Measurements from ENCODE around the gene CTXN2. TPM values are rescaled to one million over a fixed set of nuclear protein-coding genes. Genes with fewer than 3 reads are reported as not detected.

Gene CTXN2
- total and polyA plus RNA-seq, 10 donors = not detected

GRCh38 chr15:48170981-48171380 lies 20.5 kb upstream of the CTXN2 start:
- Histone ChIP-seq H3K4me3 (no peak overlapping the region), H3K4me1 (no peaks in the 10 kb centered on the region), H3K36me3 (peaks cover 0 to 12% (median 0%) of the 10 kb centered on the region in 6 donors), H3K27ac (no peak overlapping the region), H3K9me3 (peaks cover 0 to 7% (median 0%) of the 10 kb centered on the region in 8 donors), H3K27me3 (replicated peaks in 1 of 7) (no peaks in the 10 kb centered on the region)
- intact Hi-C loops (cut with DNase I; ENCODE audit: low total_unique reads) = no loop called here
- DNase-seq = no peak
- 90 to 95% (median 93%) methylated on average over 1 of the region's 1 CpG for WGBS, 5 donors
- TF ChIP-seq CTCF (IDR thresholded peaks at IDR 0.05 in 8 of 11, conservative IDR thresholded peaks at IDR 0.05 in 3 of 11) = no peak
- TF ChIP-seq POLR2A (IDR thresholded peaks at IDR 0.05) = no peak
- TF ChIP-seq POLR2AphosphoS5 (IDR thresholded peaks at IDR 0.05) = no peak

GRCh38 chr15:48175126-48175525 lies 16.3 kb upstream of the CTXN2 start:
- no peak for TF ChIP-seq POLR2AphosphoS5 (IDR thresholded peaks at IDR 0.05)
- TF ChIP-seq POLR2A (IDR thresholded peaks at IDR 0.05) = no peak
- TF ChIP-seq CTCF (IDR thresholded peaks at IDR 0.05 in 8 of 11, conservative IDR thresholded peaks at IDR 0.05 in 3 of 11) = no peak
- no peak overlapping the region for H3K4me3 ChIP-seq
- 93 to 99% (median 96%) methylated on average over 3 of the region's 3 CpGs for WGBS, 5 donors
- DNase-seq = no peak
- H3K27ac ChIP-seq = no peak overlapping the region
- intact Hi-C loops (cut with DNase I; ENCODE audit: low total_unique reads) = no loop called here
- H3K9me3 ChIP-seq = peaks cover 0 to 7% (median 0%) of the 10 kb centered on the region in 8 donors
- H3K27me3 ChIP-seq (replicated peaks in 1 of 7) = peaks cover 0 to 20% (median 11%) of the 10 kb centered on the region in 7 donors
- no peaks in the 10 kb centered on the region for H3K36me3 ChIP-seq
- H3K4me1 ChIP-seq = peaks cover 0 to 25% (median 13%) of the 10 kb centered on the region in 6 donors

GRCh38 chr15:48176112-48176511 lies 15.4 kb upstream of the CTXN2 start:
- TF ChIP-seq POLR2A (IDR thresholded peaks at IDR 0.05) = no peak
- TF ChIP-seq POLR2AphosphoS5 (IDR thresholded peaks at IDR 0.05) = no peak
- no peak for TF ChIP-seq CTCF (IDR thresholded peaks at IDR 0.05 in 8 of 11, conservative IDR thresholded peaks at IDR 0.05 in 3 of 11)
- no peak overlapping the region for H3K4me3 ChIP-seq
- intact Hi-C loops (cut with DNase I; ENCODE audit: low total_unique reads) = loop anchor here (2.0 kb wide), 1 partner anchor 19 kb away; no protein-coding TSS in a partner anchor
- H3K4me1 ChIP-seq = peaks cover 0 to 25% (median 13%) of the 10 kb centered on the region in 6 donors
- no peaks in the 10 kb centered on the region for H3K36me3 ChIP-seq
- H3K27ac ChIP-seq = no peak overlapping the region
- WGBS, 5 donors = 87 to 93% (median 92%) methylated on average over 4 of the region's 4 CpGs
- no peak for DNase-seq
- peaks cover 0 to 7% (median 0%) of the 10 kb centered on the region in 8 donors for H3K9me3 ChIP-seq
- H3K27me3 ChIP-seq (replicated peaks in 1 of 7) = peaks cover 0 to 20% (median 11%) of the 10 kb centered on the region in 7 donors

- Histone ChIP-seq H3K36me3 (no peaks in the 10 kb centered on the region), H3K27ac (peak overlapping the region in 5 of 8 donors; percentile 76 to 90 (median 82)), H3K9me3 (peaks cover 0 to 7% (median 0%) of the 10 kb centered on the region in 8 donors), H3K4me3 (peak overlapping the region in 5 of 8 donors; percentile 54 to 82 (median 65)), H3K4me1 (peaks cover 0 to 25% (median 13%) of the 10 kb centered on the region in 6 donors), H3K27me3 (replicated peaks in 1 of 7) (peaks cover 0 to 20% (median 11%) of the 10 kb centered on the region in 7 donors)
- TF ChIP-seq POLR2AphosphoS5 (IDR thresholded peaks at IDR 0.05) = no peak
- no peak for TF ChIP-seq CTCF (IDR thresholded peaks at IDR 0.05 in 8 of 11, conservative IDR thresholded peaks at IDR 0.05 in 3 of 11)
- no peak for TF ChIP-seq POLR2A (IDR thresholded peaks at IDR 0.05)
- intact Hi-C loops (cut with DNase I; ENCODE audit: low total_unique reads) = loop anchor here (2.0 kb wide), 1 partner anchor 20 kb away; no protein-coding TSS in a partner anchor
- no peak for DNase-seq
- 66 to 82% (median 73%) methylated on average over 2 of the region's 2 CpGs for WGBS, 5 donors
Measured at GRCh38 chr15:48176957-48177356, 14.5 kb upstream of the CTXN2 start.

All from spleen (tissue), 11 donors.